ENCODE results near the gene PATE1.

DNA sequence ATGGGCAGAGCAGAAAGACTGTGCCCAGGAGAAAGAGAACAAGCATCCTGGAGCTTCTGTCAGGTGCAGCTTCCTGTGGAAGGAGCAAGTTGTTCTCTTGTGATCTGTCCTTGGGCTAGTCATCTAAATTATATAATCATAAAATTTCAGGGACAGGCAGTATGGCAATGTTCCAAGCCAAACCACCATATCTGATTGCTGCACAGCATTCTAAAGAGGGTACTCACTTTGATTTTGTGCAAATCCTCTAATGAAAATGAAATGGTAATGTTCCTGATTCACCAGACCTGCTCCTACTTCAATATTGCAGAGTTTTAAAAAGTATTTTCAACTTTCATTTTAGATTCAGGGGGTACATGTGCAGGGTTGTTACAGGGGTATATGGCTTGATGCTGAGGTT is 32.6 kb downstream of the PATE1 start, which contains the start of gene PATE2:
- TF ChIP-seq, protein P1, sequence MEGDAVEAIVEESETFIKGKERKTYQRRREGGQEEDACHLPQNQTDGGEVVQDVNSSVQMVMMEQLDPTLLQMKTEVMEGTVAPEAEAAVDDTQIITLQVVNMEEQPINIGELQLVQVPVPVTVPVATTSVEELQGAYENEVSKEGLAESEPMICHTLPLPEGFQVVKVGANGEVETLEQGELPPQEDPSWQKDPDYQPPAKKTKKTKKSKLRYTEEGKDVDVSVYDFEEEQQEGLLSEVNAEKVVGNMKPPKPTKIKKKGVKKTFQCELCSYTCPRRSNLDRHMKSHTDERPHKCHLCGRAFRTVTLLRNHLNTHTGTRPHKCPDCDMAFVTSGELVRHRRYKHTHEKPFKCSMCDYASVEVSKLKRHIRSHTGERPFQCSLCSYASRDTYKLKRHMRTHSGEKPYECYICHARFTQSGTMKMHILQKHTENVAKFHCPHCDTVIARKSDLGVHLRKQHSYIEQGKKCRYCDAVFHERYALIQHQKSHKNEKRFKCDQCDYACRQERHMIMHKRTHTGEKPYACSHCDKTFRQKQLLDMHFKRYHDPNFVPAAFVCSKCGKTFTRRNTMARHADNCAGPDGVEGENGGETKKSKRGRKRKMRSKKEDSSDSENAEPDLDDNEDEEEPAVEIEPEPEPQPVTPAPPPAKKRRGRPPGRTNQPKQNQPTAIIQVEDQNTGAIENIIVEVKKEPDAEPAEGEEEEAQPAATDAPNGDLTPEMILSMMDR (IDR thresholded peaks at IDR 0.05; ENCODE audit: extremely low read depth in 1 of 2, insufficient read depth in 1 of 2, low read depth in 1 of 2, low read length in 2 of 2) = no peak
- no peak for TF ChIP-seq POLR2A (IDR thresholded peaks at IDR 0.05; ENCODE audit: low read depth, low read length)
- TF ChIP-seq POLR2AphosphoS5 (IDR thresholded peaks at IDR 0.05; ENCODE audit: insufficient read depth, low read depth, low read length) = no peak
- TF ChIP-seq EZH2 (IDR thresholded peaks at IDR 0.05; ENCODE audit: borderline replicate concordance, low read depth, low read length, severe bottlenecking) = no peak
- no peak for TF ChIP-seq FOS (IDR thresholded peaks at IDR 0.05; ENCODE audit: borderline replicate concordance, insufficient read depth, low read length)
